OCI-LY7 (cell line): ENCODE data around the gene SLC35A4.

Experiments
- CTCF ChIP-seq: fragments of 200-600 bp; sonication (generic); conservative IDR thresholded peaks from 2 replicates; pipeline ENCODE4 v1.5.1; 2014; ENCODE audit warnings: mild to moderate bottlenecking, antibody characterized with exemption, low read length, moderate library complexity, mixed read lengths
- EZH2phosphoT487 ChIP-seq: fragments of 200-600 bp; sonication (generic); IDR thresholded peaks from 2 replicates; pipeline ENCODE4 v1.6.1; 2018; ENCODE audit warnings: low read depth, borderline replicate concordance, mild to moderate bottlenecking, mixed run types, antibody characterized with exemption, low read length, moderate library complexity, mixed read lengths

GRCh38 chr5:140574165-140574564 is 9.5 kb downstream of the SLC35A4 start:
- no peak for TF ChIP-seq CTCF
- TF ChIP-seq EZH2phosphoT487, result no peak
